Measurements from ENCODE around the gene STARD7. TPM values are rescaled to one million over a fixed set of nuclear protein-coding genes. Genes with fewer than 3 reads are reported as not detected.
"Not testable (repeated sequence)": the region's sequence is repeated elsewhere in the genome, so short reads cannot be mapped to it uniquely, and the experiment has no call there.

Gene STARD7
- total RNA-seq, 4 donors from 2014 or later, result 77.3 to 111 (median 85.0) TPM

GRCh38 chr2:96143231-96143847 is 65.3 kb downstream of the STARD7 start:
- Histone ChIP-seq H3K27me3 (peaks cover 0 to 13% of the 10 kb centered on the region in 2 donors), H3K4me1 (peaks cover 0 to 27% (median 15%) of the 10 kb centered on the region in 4 donors), H3K27ac (no peak overlapping the region), H3K36me3 (no peaks in the 10 kb centered on the region), H3K9me3 (no peaks in the 10 kb centered on the region), H3K4me3 (peak overlapping the region in 1 of 4 donors; percentile 60)
- TF ChIP-seq EP300 (IDR thresholded peaks at IDR 0.05) (no peak), CTCF (IDR thresholded peaks at IDR 0.05) (no peak), POLR2A (IDR thresholded peaks at IDR 0.05) (no peak)
- WGBS, 2 donors, result 81 to 94% methylated on average over 5 to 9 of the region's 10 CpGs
- DNase-seq (ENCODE audit: low spot score in 2 of 2), result no peak

- Histone ChIP-seq H3K9me3 (no peaks in the 10 kb centered on the region), H3K4me3 (no peak overlapping the region), H3K27me3 (peaks cover 0 to 14% of the 10 kb centered on the region in 2 donors), H3K36me3 (no peaks in the 10 kb centered on the region), H3K4me1 (peaks cover 0 to 26% (median 12%) of the 10 kb centered on the region in 4 donors), H3K27ac (no peak overlapping the region)
- no peak for DNase-seq (ENCODE audit: low spot score in 2 of 2)
- 82 to 83% methylated on average over 15 to 24 of the region's 26 CpGs for WGBS, 2 donors
- no peak for TF ChIP-seq CTCF (IDR thresholded peaks at IDR 0.05)
- no peak for TF ChIP-seq EP300 (IDR thresholded peaks at IDR 0.05)
- TF ChIP-seq POLR2A (IDR thresholded peaks at IDR 0.05), result no peak
Measured at GRCh38 chr2:96142217-96143113, 66.2 kb downstream of the STARD7 start.

- H3K9me3 ChIP-seq; DNase-seq (ENCODE audit: low spot score in 2 of 2); H3K27ac ChIP-seq; H3K36me3 ChIP-seq; H3K4me3 ChIP-seq: not testable (repeated sequence)
- peaks cover 0 to 22% (median 8%) of the 10 kb centered on the region in 4 donors for H3K4me1 ChIP-seq
- 92 to 98% methylated on average over 5 of the region's 5 CpGs for WGBS, 2 donors
- H3K27me3 ChIP-seq, result peaks cover 0 to 18% of the 10 kb centered on the region in 2 donors
Measured at GRCh38 chr2:96141624-96141967, 67.0 kb downstream of the STARD7 start.

- TF ChIP-seq EP300 (IDR thresholded peaks at IDR 0.05) (no peak), CTCF (IDR thresholded peaks at IDR 0.05) (no peak), POLR2A (IDR thresholded peaks at IDR 0.05) (no peak)
- Histone ChIP-seq H3K4me1 (peaks cover 0 to 17% (median 8%) of the 10 kb centered on the region in 4 donors), H3K27ac (no peak overlapping the region), H3K4me3 (no peak overlapping the region), H3K9me3 (no peaks in the 10 kb centered on the region), H3K27me3 (peaks cover 0 to 18% of the 10 kb centered on the region in 2 donors), H3K36me3 (no peaks in the 10 kb centered on the region)
- 93 to 95% methylated on average over 13 of the region's 13 CpGs for WGBS, 2 donors
- DNase-seq (ENCODE audit: low spot score in 2 of 2), result no peak
Measured at GRCh38 chr2:96140941-96141623, 67.5 kb downstream of the STARD7 start.

GRCh38 chr2:96139181-96139758 is 69.4 kb downstream of the STARD7 start:
- Histone ChIP-seq H3K9me3 (no peaks in the 10 kb centered on the region), H3K36me3 (no peaks in the 10 kb centered on the region), H3K4me3 (no peak overlapping the region), H3K27me3 (peaks cover 0 to 14% of the 10 kb centered on the region in 2 donors), H3K4me1 (peaks cover 0 to 3% (median 0%) of the 10 kb centered on the region in 4 donors), H3K27ac (no peak overlapping the region)
- TF ChIP-seq CTCF (IDR thresholded peaks at IDR 0.05), result no peak
- no peak for TF ChIP-seq EP300 (IDR thresholded peaks at IDR 0.05)
- TF ChIP-seq POLR2A (IDR thresholded peaks at IDR 0.05), result no peak
- 77 to 81% methylated on average over 7 of the region's 7 CpGs for WGBS, 2 donors
- no peak for DNase-seq (ENCODE audit: low spot score in 2 of 2)

Measured in tibial nerve (tissue), 4 donors.